HEK293T (cell line): ENCODE results near the gene AMPD3.

Experiments used
- BHLHE40 ChIP-seq: fragments of 450-650 bp; IDR thresholded peaks from 2 replicates; pipeline ENCODE4 v1.6.1; 2016; ENCODE audit warnings: mild to moderate bottlenecking, moderate library complexity, borderline replicate concordance
- CTBP1 ChIP-seq: fragments of 450-650 bp; IDR thresholded peaks from 2 replicates; pipeline ENCODE4 v1.6.1; 2016; ENCODE audit warnings: borderline replicate concordance
- ELF4 ChIP-seq: fragments of 450-650 bp; IDR thresholded peaks from 2 replicates; pipeline ENCODE4 v1.6.1; 2017; ENCODE audit warnings: antibody characterized with exemption
- HDGF ChIP-seq: fragments of 450-650 bp; IDR thresholded peaks from 2 replicates; pipeline ENCODE4 v1.6.1; 2017; ENCODE audit warnings: antibody characterized with exemption, borderline replicate concordance
- LEF1 ChIP-seq: fragments of 450-650 bp; IDR thresholded peaks from 2 replicates; pipeline ENCODE4 v1.6.1; 2017; ENCODE audit warnings: mild to moderate bottlenecking, borderline replicate concordance
- ZNF384 ChIP-seq: fragments of 450-650 bp; IDR thresholded peaks from 2 replicates; pipeline ENCODE4 v1.6.1; 2016

DNA sequence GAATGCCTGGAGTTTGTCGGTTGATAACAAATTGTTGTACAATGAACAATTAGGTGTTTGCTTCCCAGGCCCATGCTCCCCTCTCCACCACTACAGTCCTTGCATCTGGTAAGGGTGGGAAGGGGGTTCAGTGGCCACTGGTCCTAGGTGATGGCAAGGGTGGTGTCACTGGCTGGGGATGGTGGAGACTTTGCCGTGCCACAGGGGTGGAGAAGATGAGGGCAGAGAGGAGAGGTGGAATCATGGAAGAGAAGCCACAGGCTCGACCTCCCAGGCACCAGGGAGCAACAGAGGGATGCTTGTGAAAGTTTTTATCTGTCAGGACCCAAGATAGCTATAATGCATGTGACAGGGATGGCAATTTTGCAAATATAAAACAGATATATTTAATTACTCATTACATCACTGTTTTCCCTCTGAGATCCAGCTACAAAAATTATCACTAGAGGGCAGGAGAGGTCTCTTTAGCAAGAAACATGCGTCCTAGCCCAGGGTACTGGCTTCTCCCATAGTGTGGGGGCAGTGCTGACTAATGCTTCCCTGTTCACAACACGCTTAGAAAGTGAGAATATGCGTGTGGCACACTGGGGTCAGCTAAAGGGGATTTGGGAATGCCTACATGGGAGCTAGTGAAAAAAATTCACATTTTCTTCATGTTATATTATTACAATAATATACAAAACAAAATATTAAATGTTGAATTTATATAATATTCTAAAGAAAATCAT is 49.0 kb upstream of the AMPD3 start:
- no peak for TF ChIP-seq BHLHE40
- TF ChIP-seq ELF4 = no peak
- TF ChIP-seq LEF1 = no peak
- no peak for TF ChIP-seq ZNF384
- no peak for TF ChIP-seq HDGF
- TF ChIP-seq CTBP1 = no peak
